Astrocyte of the cerebellum (primary cell): Measurements from ENCODE around the gene TMEM42.

ENCODE experiments used
- DNase-seq: peaks from one replicate; pipeline ENCODE4 v3.0.0-alpha.2; 2011; ENCODE audit warnings: low read depth
- H3K4me3 ChIP-seq: 2 replicates; pipeline ENCODE4 v1.5.1; 2011; ENCODE audit warnings: mild to moderate bottlenecking, low read depth, low read length, moderate library complexity
- CTCF ChIP-seq: IDR thresholded peaks from 2 replicates; pipeline ENCODE4 v1.5.1; 2012; ENCODE audit warnings: low read length, low read depth, moderate library complexity, mild to moderate bottlenecking; ENCODE audit errors: missing control alignments
- in situ Hi-C: cut with HindIII; loops from 2 replicates; pipeline ENCODE4 v1.10.0; 2017; ENCODE audit warnings: low sequenced_read_pairs

Gene TMEM42

DNA sequence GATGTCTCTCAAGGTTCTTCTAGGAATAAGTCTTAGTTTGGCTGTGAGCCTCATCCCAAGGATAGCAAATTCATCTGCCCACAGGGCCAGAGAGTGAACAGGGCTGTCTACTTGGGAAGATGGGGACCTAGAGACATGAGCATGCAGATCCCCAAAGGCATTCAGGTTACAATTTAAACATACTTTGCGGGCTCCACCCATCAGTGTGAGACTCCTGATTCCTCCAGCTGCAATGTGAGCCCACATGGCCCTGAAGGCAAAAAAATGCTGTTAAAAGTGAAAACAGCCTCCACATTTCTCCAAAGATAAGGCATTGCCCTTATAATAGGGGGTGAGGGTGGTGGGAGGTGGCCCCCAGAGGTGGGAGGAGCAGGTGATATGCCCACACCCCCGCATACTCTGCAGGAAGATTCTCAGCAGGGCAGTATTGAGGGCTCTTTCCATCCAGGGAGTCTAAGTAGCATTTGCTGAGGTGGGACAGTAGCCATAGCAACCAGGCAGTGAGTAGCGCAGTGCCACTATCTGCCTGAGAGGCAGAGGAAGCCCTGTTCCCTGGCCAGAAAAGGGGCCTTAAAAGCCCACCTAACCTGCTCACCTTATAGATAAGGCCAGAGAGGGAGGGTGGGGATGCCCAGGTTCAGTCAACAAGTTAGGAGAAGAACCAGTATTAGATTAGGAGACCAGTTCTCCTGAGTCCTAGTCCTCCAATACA is 43.9 kb downstream of the TMEM42 start:
- DNase-seq, result no peak
- in situ Hi-C loops, result no loop called here
- TF ChIP-seq CTCF, result no peak
- H3K4me3 ChIP-seq, result no peak overlapping the region

- no peak for TF ChIP-seq CTCF
- in situ Hi-C loops, result no loop called here
- H3K4me3 ChIP-seq, result no peak overlapping the region
- no peak for DNase-seq
These were observed 45.3 kb downstream of the TMEM42 start for GRCh38 chr3:44906997-44907396.

- TF ChIP-seq CTCF, result no peak
- no peak overlapping the region for H3K4me3 ChIP-seq
- no peak for DNase-seq
- in situ Hi-C loops, result no loop called here
These were observed 45.9 kb downstream of the TMEM42 start for GRCh38 chr3:44907612-44908011.

- no peak for DNase-seq
- in situ Hi-C loops, result no loop called here
- H3K4me3 ChIP-seq, result no peak overlapping the region
- TF ChIP-seq CTCF, result no peak
These were observed 47.4 kb downstream of the TMEM42 start for GRCh38 chr3:44909063-44909462.

DNA sequence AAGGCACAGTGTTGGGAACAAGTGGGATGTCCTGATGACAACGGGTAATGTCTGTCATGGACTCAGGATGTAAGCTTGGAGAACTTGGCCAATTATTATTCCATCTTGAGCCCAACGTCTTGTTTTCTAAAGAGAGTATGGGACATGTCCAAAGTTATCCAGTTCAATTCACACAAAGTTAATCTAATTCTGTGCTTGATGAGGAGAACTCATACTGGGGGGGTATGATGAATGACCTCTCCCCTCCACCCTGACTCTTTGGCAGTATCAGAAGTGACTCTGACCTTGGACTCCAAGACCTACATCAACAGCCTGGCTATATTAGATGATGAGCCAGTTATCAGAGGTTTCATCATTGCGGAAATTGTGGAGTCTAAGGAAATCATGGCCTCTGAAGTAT is 49.0 kb downstream of the TMEM42 start:
- DNase-seq, result no peak
- no peak overlapping the region for H3K4me3 ChIP-seq
- TF ChIP-seq CTCF, result no peak
- in situ Hi-C loops, result no loop called here

DNA sequence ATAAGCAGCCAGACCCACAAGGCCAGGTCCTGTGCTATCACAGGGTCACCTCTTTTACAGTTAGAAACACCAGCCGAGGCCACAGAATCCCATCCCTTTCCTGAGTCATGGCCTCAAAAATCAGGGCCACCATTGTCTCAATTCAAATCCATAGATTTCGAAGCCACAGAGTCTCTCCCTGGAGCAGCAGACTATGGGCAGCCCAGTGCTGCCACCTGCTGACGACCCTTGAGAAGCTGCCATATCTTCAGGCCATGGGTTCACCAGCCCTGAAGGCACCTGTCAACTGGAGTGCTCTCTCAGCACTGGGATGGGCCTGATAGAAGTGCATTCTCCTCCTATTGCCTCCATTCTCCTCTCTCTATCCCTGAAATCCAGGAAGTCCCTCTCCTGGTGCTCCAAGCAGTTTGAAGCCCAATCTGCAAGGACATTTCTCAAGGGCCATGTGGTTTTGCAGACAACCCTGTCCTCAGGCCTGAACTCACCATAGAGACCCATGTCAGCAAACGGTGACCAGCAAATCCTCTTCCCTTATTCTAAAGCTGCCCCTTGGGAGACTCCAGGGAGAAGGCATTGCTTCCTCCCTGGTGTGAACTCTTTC is 52.3 kb downstream of the TMEM42 start:
- TF ChIP-seq CTCF, result peak; percentile 86
- peak; percentile 49 for DNase-seq
- in situ Hi-C loops, result no loop called here
- H3K4me3 ChIP-seq, result no peak overlapping the region
